ENCODE data around the gene IMPACT.

Gene IMPACT

GRCh38 chr18:24485681-24486080 is 59.2 kb downstream of the IMPACT start:
- no peak for DNase-seq

GRCh38 chr18:24486684-24487083 is 60.2 kb downstream of the IMPACT start:
- no peak for DNase-seq

- peak; percentile 76 for DNase-seq
These were observed 62.5 kb downstream of the IMPACT start for GRCh38 chr18:24488824-24489493.

- peak; percentile 58 for DNase-seq
These were observed 64.1 kb downstream of the IMPACT start for GRCh38 chr18:24490539-24490938.

GRCh38 chr18:24491927-24492834 is 65.7 kb downstream of the IMPACT start:
- no peak for DNase-seq

GRCh38 chr18:24494586-24494985 is 68.1 kb downstream of the IMPACT start:
- no peak for DNase-seq

- no peak for DNase-seq
These were observed 70.7 kb downstream of the IMPACT start for GRCh38 chr18:24497031-24497754.

- no peak for DNase-seq
These were observed 73.3 kb downstream of the IMPACT start for GRCh38 chr18:24499814-24500213.

- no peak for DNase-seq
These were observed 73.7 kb downstream of the IMPACT start for GRCh38 chr18:24500217-24500616.

GRCh38 chr18:24500766-24501165 is 74.3 kb downstream of the IMPACT start:
- no peak for DNase-seq

- DNase-seq: no peak
These were observed 76.4 kb downstream of the IMPACT start for GRCh38 chr18:24502667-24503523.
